Measurements from ENCODE around the gene EMILIN2. TPM values are rescaled to one million over a fixed set of nuclear protein-coding genes. Genes with fewer than 3 reads are reported as not detected.
A peak's percentile ranks its signal among the peaks of the same experiment; 100 is the strongest.

EMILIN2 gene
- total RNA-seq, 1 experiment from 2014 or later = 20.0 TPM

DNA sequence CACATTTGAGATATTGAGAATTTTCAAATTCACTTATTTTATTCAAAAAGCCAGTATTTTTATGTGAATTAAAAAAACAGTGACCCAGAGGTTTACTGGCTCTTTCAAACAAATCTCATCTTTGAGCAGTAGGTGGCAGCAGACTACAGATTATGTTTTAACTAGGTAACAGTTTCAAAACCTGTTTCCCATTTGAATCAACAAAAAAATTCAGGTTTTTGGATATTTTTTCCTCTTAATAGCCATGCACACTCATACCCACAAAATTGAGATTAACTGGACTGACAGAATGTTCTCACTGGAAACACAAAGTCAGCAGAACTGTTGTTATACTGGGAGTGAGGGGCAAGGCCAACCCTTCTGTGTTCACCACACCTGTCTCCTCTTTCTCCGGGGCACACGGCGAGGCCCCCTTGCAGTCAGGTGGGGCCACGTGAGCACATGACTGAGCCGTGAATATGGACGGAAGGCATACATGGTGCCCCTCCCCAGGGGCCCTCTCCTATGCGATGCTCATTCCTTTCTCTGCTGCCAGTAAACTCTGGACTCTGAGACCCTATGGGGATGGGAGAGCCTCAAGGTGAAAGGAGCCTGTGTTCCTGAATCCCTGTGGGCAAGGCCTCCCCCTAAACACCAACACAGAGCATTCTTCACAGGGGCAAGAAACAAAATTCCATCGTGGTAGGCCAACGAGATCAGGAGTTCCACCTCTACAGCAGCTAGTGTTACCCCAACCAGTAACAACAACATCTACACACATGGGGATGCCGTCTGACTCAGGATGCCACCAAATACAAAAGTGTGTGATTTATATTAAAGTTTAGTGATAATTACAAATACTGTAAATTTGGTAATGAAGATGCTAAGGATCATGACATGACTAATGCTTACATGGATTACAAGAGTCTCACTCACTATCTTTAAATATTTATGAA is 85.7 kb downstream of the EMILIN2 start:
- H4K20me1 ChIP-seq (ENCODE audit: control insufficient read depth, insufficient read depth, insufficient read length) = no peaks in the 10 kb centered on the region
- no peak overlapping the region for H4K5ac ChIP-seq (ENCODE audit: insufficient read length, low read depth, low read length)
- peaks cover 6 to 7% of the 10 kb centered on the region in 2 experiments for H3K4me1 Mint-ChIP-seq
- no peak overlapping the region for H2BK5ac ChIP-seq (ENCODE audit: insufficient read length, low read length)
- no peak overlapping the region for H2BK20ac ChIP-seq (ENCODE audit: low read depth, low read length, poor library complexity, severe bottlenecking)
- no CpG with 5 or more reads among the region's 10 CpGs for WGBS (ENCODE audit: extremely low coverage, insufficient read length, low lambda C conversion rate)
- no peak overlapping the region for H2BK120ac ChIP-seq (ENCODE audit: low read depth, low read length, poor library complexity, severe bottlenecking)
- no peak overlapping the region for H3K14ac ChIP-seq (ENCODE audit: insufficient read depth, low read length)
- no peaks in the 10 kb centered on the region for H3K4me1 ChIP-seq (ENCODE audit: insufficient read depth, low read length)
- H3T11ph ChIP-seq (ENCODE audit: low read length) = no peak overlapping the region
- no peak overlapping the region for H3K9ac ChIP-seq (ENCODE audit: extremely low read depth, insufficient read length, low read length)
- H3K27ac ChIP-seq (ENCODE audit: insufficient read length, low read depth, low read length) = no peak overlapping the region
- H3K9me3 ChIP-seq (ENCODE audit: control insufficient read depth, low read depth, low read length) = no peaks in the 10 kb centered on the region
- H3K23ac ChIP-seq (ENCODE audit: insufficient read length, low read depth, low read length) = no peak overlapping the region
- no peaks in the 10 kb centered on the region for H3K9me3 Mint-ChIP-seq
- no peak overlapping the region for H2BK12ac ChIP-seq (ENCODE audit: insufficient read length, low read depth, low read length)
- no peak overlapping the region for H3K4ac ChIP-seq (ENCODE audit: low read depth, low read length)
- no peaks in the 10 kb centered on the region for H3K27me3 Mint-ChIP-seq (ENCODE audit: low read depth)
- H4K8ac ChIP-seq (replicated peaks; ENCODE audit: insufficient read length, low read depth, low read length) = no peak overlapping the region
- H3K36me3 Mint-ChIP-seq (ENCODE audit: insufficient read depth in 1 of 3, low read depth in 3 of 3) = peaks cover 8 to 22% (median 21%) of the 10 kb centered on the region in 3 experiments; a peak in 6 of 7 replicates
- peak; percentile 55 for DNase-seq
- H3K27ac Mint-ChIP-seq = peak overlapping the region in 2 of 3 experiments; percentile 17 to 71; a peak in 3 of 7 replicates
- no peak overlapping the region for H3K4me2 ChIP-seq (ENCODE audit: insufficient read depth, insufficient read length, low read length)
- H3K27me3 ChIP-seq (ENCODE audit: insufficient read depth, low read length) = no peaks in the 10 kb centered on the region
- no peak overlapping the region for H3K56ac ChIP-seq (ENCODE audit: insufficient read length, low read depth, low read length)
- no peak overlapping the region for H2BK15ac ChIP-seq (ENCODE audit: low read depth, low read length)
- H3K79me1 ChIP-seq (ENCODE audit: insufficient read depth, low read depth, low read length, poor library complexity, severe bottlenecking) = no peaks in the 10 kb centered on the region
- H3K23me2 ChIP-seq (ENCODE audit: insufficient read length, low read depth, low read length, poor library complexity, severe bottlenecking) = no peaks in the 10 kb centered on the region
- H3K79me2 ChIP-seq (ENCODE audit: insufficient read depth, low read length) = no peaks in the 10 kb centered on the region
- H3K18ac ChIP-seq (ENCODE audit: insufficient read length, low read depth, low read length) = no peak overlapping the region
- H3K4me3 Mint-ChIP-seq = no peak overlapping the region; a peak in 1 of 5 replicates
- TF ChIP-seq, protein P1, sequence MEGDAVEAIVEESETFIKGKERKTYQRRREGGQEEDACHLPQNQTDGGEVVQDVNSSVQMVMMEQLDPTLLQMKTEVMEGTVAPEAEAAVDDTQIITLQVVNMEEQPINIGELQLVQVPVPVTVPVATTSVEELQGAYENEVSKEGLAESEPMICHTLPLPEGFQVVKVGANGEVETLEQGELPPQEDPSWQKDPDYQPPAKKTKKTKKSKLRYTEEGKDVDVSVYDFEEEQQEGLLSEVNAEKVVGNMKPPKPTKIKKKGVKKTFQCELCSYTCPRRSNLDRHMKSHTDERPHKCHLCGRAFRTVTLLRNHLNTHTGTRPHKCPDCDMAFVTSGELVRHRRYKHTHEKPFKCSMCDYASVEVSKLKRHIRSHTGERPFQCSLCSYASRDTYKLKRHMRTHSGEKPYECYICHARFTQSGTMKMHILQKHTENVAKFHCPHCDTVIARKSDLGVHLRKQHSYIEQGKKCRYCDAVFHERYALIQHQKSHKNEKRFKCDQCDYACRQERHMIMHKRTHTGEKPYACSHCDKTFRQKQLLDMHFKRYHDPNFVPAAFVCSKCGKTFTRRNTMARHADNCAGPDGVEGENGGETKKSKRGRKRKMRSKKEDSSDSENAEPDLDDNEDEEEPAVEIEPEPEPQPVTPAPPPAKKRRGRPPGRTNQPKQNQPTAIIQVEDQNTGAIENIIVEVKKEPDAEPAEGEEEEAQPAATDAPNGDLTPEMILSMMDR (conservative IDR thresholded peaks at IDR 0.05) = peak; percentile 91
- H4K91ac ChIP-seq (ENCODE audit: insufficient read length, low read depth, low read length) = no peak overlapping the region
- H2AK5ac ChIP-seq (ENCODE audit: insufficient read length, low read length) = no peak overlapping the region
- no peak overlapping the region for H2AFZ ChIP-seq (ENCODE audit: low read length)
